IgD-negative memory B cell (primary cell): ENCODE data around the gene ARVCF. TPM values are rescaled to one million over a fixed set of nuclear protein-coding genes. Genes with fewer than 3 reads are reported as not detected.
A peak's percentile ranks its signal among the peaks of the same experiment; 100 is the strongest.

Source experiments
- H3K27ac Mint-ChIP-seq, 3 donors: one replicate each; pipeline ENCODE4 v1.8.0; 2020 to 2022; ENCODE audit warnings: mild to moderate bottlenecking in 3 of 3, mixed read lengths in 3 of 3, moderate library complexity in 1 of 3
- H3K27me3 Mint-ChIP-seq: one replicate; pipeline ENCODE4 v1.8.0; 2021; ENCODE audit warnings: mixed read lengths
- H3K36me3 Mint-ChIP-seq: one replicate; pipeline ENCODE4 v1.8.0; 2020; ENCODE audit warnings: mild to moderate bottlenecking, mixed read lengths
- H3K4me1 Mint-ChIP-seq, 3 donors: one replicate each; pipeline ENCODE4 v1.8.0; 2020 to 2022; ENCODE audit warnings: mixed read lengths in 3 of 3, mild to moderate bottlenecking in 1 of 3
- H3K4me3 Mint-ChIP-seq, 4 donors: one replicate each; pipeline ENCODE4 v1.8.0; 2020 to 2022; ENCODE audit warnings: mild to moderate bottlenecking in 4 of 4, mixed read lengths in 4 of 4, moderate library complexity in 3 of 4
- H3K9me3 Mint-ChIP-seq, 3 donors: one replicate each; pipeline ENCODE4 v1.8.0; 2020 to 2021; ENCODE audit warnings: mixed read lengths in 3 of 3, mild to moderate bottlenecking in 1 of 3
- polyA plus RNA-seq: library from polyadenylated mRNA; unstranded; fragments of 300-500 nt; fragmentation: Illumina TruSeq; gene quantifications from one replicate; pipeline ENCODE4 v1.2.3, GENCODE V29; 2021

The ARVCF gene
- polyA plus RNA-seq: 0.16 TPM

- Mint-ChIP-seq H3K27me3 (no peaks in the 10 kb centered on the region), H3K9me3 (no peaks in the 10 kb centered on the region), H3K4me3 (peak within 1 kb of the TSS; percentile 89 to 97 (median 93)), H3K36me3 (no peaks in the 10 kb centered on the region), H3K27ac (peak within 1 kb of the TSS in 2 of 3 donors; percentile 23 to 75), H3K4me1 (peaks cover 3 to 10% (median 9%) of the 10 kb centered on the region in 3 donors)
These were observed at the start of gene ARVCF for GRCh38 chr22:20016734-20017621. Gene ARVCF (minus strand): TSS chr22:20016823. CDS start chr22:19990794, 26,029 bp downstream.

- H3K4me1 Mint-ChIP-seq: no peaks in the 10 kb centered on the region
- H3K27ac Mint-ChIP-seq: no peak overlapping the region
- H3K27me3 Mint-ChIP-seq: no peaks in the 10 kb centered on the region
- no peaks in the 10 kb centered on the region for H3K9me3 Mint-ChIP-seq
- no peak overlapping the region for H3K4me3 Mint-ChIP-seq
- no peaks in the 10 kb centered on the region for H3K36me3 Mint-ChIP-seq
These were observed 49.4 kb upstream of the ARVCF start for GRCh38 chr22:20065896-20066616.

GRCh38 chr22:20064545-20065262 is 48.1 kb upstream of the ARVCF start:
- H3K9me3 Mint-ChIP-seq: no peaks in the 10 kb centered on the region
- no peaks in the 10 kb centered on the region for H3K27me3 Mint-ChIP-seq
- no peak overlapping the region for H3K27ac Mint-ChIP-seq
- H3K36me3 Mint-ChIP-seq: no peaks in the 10 kb centered on the region
- H3K4me3 Mint-ChIP-seq: no peak overlapping the region
- H3K4me1 Mint-ChIP-seq: no peaks in the 10 kb centered on the region

- Mint-ChIP-seq H3K27ac (no peak overlapping the region), H3K9me3 (no peaks in the 10 kb centered on the region), H3K36me3 (no peaks in the 10 kb centered on the region), H3K4me1 (no peaks in the 10 kb centered on the region), H3K27me3 (no peaks in the 10 kb centered on the region), H3K4me3 (no peak overlapping the region)
These were observed 47.5 kb upstream of the ARVCF start for GRCh38 chr22:20064140-20064480.

GRCh38 chr22:20063271-20064139 is 46.9 kb upstream of the ARVCF start:
- H3K27me3 Mint-ChIP-seq: no peaks in the 10 kb centered on the region
- no peaks in the 10 kb centered on the region for H3K9me3 Mint-ChIP-seq
- no peaks in the 10 kb centered on the region for H3K4me1 Mint-ChIP-seq
- H3K36me3 Mint-ChIP-seq: peaks cover 2% of the 10 kb centered on the region
- H3K4me3 Mint-ChIP-seq: no peak overlapping the region
- H3K27ac Mint-ChIP-seq: no peak overlapping the region

GRCh38 chr22:20062766-20063083 is 46.1 kb upstream of the ARVCF start:
- no peak overlapping the region for H3K4me3 Mint-ChIP-seq

DNA sequence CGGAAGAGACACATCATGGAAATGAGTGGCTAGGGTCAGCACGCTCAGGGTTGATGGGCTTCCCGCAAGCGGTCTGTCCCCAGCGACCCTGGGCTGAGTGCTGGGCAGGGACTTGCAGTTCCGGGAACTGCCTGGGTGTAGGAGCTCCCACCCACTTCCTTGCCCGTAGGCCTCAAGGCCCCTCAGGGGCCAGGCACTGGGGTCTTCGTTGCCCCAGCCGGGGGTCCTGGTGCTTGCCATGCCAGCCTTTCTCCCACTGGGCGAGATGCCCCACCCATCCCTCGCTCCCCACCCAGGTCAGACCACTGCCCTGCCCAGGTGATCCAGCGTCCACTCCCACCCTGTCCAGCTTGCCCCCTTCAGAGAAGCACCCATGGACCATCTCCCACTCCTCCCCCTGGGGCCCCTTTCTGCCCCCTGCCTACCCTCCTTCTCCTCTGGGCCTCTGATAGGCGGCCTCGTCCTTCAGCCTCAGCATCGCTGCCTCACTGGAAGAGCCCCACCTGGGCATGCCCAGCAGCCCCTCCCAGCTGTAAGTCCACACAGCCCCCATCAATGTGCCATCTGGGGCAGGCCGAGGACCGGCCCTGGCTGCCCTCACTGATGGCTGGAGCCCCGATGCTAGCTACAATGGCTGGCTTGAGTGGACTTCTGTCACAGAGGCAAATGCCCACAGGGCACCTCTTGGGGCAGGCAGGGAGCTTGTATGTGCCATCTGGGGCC is 45.6 kb upstream of the ARVCF start:
- Mint-ChIP-seq H3K4me3 (no peak overlapping the region), H3K4me1 (no peaks in the 10 kb centered on the region), H3K27ac (no peak overlapping the region), H3K9me3 (no peaks in the 10 kb centered on the region), H3K36me3 (peaks cover 2% of the 10 kb centered on the region), H3K27me3 (no peaks in the 10 kb centered on the region)

More at GRCh38 chr22:20062766-20063083, 46.1 kb upstream of the ARVCF start:
- no peaks in the 10 kb centered on the region for H3K4me1 Mint-ChIP-seq
- H3K27me3 Mint-ChIP-seq: no peaks in the 10 kb centered on the region
- H3K27ac Mint-ChIP-seq: no peak overlapping the region
- no peaks in the 10 kb centered on the region for H3K9me3 Mint-ChIP-seq
- H3K36me3 Mint-ChIP-seq: peaks cover 2% of the 10 kb centered on the region

GRCh38 chr22:20061481-20061861 is 44.8 kb upstream of the ARVCF start:
- no peaks in the 10 kb centered on the region for H3K27me3 Mint-ChIP-seq
- peaks cover 2% of the 10 kb centered on the region for H3K36me3 Mint-ChIP-seq
- H3K4me1 Mint-ChIP-seq: no peaks in the 10 kb centered on the region
- H3K27ac Mint-ChIP-seq: peak overlapping the region in 1 of 3 donors; percentile 9
- no peaks in the 10 kb centered on the region for H3K9me3 Mint-ChIP-seq
- H3K4me3 Mint-ChIP-seq: no peak overlapping the region

DNA sequence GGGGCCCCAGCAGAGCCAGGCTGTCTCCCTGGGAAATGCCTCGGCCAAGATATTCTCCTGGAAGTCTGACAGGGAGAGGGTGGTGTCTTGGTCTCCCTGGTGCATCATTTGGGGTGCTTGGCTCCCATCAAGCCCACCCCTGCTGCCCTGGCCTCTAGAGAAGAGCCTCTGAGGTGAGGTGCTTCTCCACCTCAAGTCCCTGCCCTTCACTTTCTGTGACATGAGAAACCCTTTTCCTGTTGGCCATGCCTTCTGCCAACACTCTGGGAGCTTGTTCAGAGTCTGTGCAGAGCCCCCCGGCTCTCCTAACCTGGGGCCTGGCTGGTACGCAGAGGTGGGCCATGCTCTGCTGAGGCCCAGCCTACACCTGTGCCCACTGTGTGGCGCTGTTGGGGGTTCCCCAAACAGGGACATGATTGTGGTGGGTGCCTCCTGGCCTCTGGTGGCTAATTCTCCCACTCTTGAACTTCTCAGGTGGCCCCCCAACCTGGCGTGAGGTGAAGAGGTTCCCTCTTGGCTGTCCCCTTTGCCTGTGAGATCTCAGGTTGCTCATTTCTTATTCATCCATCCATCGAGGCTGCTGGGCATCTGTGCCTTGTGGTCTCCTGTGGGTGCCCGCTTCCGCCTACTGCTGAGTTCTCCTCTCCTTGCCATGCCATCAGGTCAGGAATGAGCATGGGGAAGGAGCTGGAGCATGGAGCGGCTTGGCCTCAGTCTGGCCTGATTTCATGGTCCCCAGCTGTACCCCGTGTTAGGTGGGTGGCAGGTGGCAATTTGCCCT is 44.3 kb upstream of the ARVCF start:
- H3K9me3 Mint-ChIP-seq: no peaks in the 10 kb centered on the region
- peak overlapping the region in 1 of 3 donors; percentile 9 for H3K27ac Mint-ChIP-seq
- H3K27me3 Mint-ChIP-seq: no peaks in the 10 kb centered on the region
- H3K36me3 Mint-ChIP-seq: peaks cover 2% of the 10 kb centered on the region
- no peak overlapping the region for H3K4me3 Mint-ChIP-seq
- H3K4me1 Mint-ChIP-seq: no peaks in the 10 kb centered on the region

- Mint-ChIP-seq H3K4me3 (no peak overlapping the region), H3K9me3 (no peaks in the 10 kb centered on the region), H3K27me3 (no peaks in the 10 kb centered on the region), H3K27ac (peak overlapping the region in 1 of 3 donors; percentile 92), H3K36me3 (peaks cover 2% of the 10 kb centered on the region), H3K4me1 (no peaks in the 10 kb centered on the region)
These were observed 42.6 kb upstream of the ARVCF start for GRCh38 chr22:20058989-20059770.

DNA sequence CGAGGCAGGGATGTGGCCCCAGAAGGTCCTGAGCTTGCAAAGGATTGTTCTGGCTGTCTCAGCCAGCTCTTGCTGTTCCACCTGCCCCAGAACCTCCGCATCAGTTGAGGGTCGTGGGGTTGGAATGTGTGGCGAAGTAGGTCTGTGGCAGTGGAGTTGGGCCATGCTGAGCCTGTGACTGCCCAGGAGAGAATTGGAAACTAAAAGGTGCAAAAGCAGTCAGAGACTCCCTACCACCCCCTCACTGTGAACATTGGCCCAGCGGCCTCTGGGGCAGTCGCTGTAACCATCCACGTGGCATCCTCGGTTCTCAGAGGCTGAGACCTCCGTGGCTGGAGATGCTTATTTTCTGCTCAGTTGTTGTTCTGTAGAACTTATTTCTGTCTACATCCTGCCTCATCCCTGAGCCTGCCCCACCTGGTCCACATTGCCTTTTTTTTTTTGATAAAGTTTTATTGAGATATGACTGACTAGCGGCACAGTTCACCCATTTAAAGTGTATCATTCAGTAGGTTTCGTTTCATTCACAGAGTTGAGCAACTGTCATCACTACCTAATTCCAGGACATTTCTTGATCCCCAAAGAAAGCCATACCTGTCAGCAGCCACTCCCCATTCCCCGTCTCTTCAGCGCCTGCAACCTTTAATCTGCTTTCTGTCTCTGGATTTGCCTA is 41.1 kb upstream of the ARVCF start:
- no peaks in the 10 kb centered on the region for H3K4me1 Mint-ChIP-seq
- no peak overlapping the region for H3K4me3 Mint-ChIP-seq
- no peaks in the 10 kb centered on the region for H3K27me3 Mint-ChIP-seq
- peaks cover 2% of the 10 kb centered on the region for H3K36me3 Mint-ChIP-seq
- no peaks in the 10 kb centered on the region for H3K9me3 Mint-ChIP-seq
- H3K27ac Mint-ChIP-seq: no peak overlapping the region

GRCh38 chr22:20056696-20057386 is 40.2 kb upstream of the ARVCF start:
- Mint-ChIP-seq H3K4me1 (no peaks in the 10 kb centered on the region), H3K27ac (no peak overlapping the region), H3K9me3 (no peaks in the 10 kb centered on the region), H3K27me3 (no peaks in the 10 kb centered on the region), H3K36me3 (peaks cover 2% of the 10 kb centered on the region), H3K4me3 (no peak overlapping the region)
